Stimulated activated CD4-positive, alpha-beta T cell treated with anti-CD3 and anti-CD28 coated beads, TNF-alpha, amount 100 ng/mL, for 4 hours (primary cell): ENCODE results near the gene TRPC4AP.
"Not testable (repeated sequence)": the region's sequence is repeated elsewhere in the genome, so short reads cannot be mapped to it uniquely, and the experiment has no call there.

Source experiments
- DNase-seq, 3 experiments: peaks; one replicate each; pipeline ENCODE4 v3.0.0-alpha.2; 2020; ENCODE audit warnings: low read depth in 3 of 3

TRPC4AP gene

DNA sequence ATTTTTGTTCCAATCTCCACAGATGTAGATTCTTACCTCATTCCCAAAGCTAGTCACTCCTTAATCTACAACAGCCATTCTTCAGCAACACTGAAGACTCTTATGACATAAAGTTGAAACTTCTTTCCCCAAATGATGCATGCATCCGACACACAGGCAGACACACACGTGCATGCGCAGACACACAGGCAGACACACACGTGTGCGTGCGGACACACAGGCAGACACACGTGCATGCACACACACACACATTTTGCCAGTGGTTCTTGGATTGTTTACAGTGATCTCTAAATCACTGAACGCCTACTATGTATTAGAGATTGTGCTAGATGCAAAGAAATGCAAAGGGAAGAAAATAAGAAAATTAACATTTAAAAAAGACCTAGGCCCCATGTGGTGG, 9.0 kb upstream of the TRPC4AP start:
- DNase-seq: no peak

DNA sequence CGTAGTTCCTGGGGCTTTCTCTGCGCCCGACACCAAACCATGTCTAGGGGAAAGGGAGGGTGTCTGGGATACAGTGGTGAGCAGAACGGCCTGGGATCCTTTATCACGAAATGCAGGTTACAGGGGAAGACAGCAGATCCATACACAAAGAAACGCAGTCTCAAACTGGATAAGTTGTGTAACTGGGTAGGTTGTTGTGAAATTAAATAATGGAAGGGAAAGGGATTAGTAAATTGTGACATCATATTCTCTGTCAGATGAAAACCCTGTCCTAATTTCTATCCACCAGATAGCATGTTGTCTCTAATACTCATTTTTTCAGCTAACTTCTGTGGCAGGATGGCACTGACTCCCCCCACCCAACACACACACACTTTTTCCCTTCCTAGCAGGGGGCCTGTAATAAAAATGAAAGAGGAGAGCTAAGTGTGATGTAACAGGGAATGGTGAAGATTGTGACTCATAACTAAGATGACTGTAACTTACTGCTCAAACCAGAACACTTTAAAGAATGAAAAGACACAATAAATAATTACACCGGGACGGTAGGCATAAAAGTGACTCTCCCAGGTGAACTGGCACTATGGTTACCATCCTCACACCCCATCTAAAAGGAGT, 769 bp upstream of the TRPC4AP start:
- DNase-seq: peak in 1 of 3 experiments; percentile 21

DNA sequence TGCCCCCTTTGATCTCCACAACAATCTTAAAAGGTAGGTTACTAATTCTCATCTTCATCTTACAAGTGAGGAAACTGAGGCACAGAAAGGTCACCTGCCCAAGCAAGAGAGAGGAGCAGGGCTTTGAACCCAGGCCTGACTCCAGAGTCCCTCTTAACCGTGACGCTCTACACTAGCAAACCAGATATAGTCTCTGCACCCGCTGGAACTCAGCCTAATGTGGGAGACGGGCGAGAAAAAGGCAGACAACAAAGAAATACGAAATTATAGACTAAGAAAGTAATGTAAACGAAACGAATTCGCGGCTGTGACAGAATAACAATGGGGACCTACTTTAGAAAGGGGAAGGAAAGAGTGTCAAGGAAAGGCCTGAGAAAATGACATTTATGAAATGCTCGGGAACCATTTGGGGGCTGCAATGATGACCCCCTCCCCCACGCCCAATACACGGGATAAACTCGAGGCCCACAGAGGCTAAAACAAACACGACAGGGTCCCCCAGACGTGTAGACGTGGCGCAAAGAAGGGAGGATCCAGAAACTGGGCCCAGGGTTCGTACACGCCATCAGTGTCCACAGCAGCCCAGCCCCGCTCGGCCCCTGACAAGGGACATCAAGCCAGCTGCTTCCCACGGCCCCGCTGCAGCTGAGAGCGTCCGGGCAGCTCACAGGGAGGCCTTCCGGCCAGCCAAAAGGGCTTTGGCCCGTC, 637 bp downstream of the TRPC4AP start:
- DNase-seq: no peak

GRCh38 chr20:35088231-35089145, 4.1 kb downstream of the TRPC4AP start:
- no peak for DNase-seq

DNA sequence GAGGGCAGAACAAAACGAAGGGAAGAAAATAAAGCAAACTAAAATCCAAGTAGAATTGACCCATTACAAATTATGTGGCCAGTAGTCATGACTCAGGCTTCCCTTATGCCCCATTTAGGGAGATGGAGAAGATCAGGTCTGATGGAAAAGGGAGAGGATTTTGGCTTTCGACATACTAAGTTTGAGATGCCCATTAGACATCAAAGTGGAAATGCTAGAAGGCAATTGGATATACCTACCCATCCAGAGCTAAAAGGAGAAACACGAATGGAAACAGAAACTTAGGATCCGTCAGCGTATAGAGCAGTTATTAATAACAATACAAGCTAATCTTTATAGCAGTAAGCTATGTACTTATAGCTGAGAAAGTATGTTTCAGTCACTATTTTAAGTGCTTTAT, 4.8 kb downstream of the TRPC4AP start:
- DNase-seq: no peak

DNA sequence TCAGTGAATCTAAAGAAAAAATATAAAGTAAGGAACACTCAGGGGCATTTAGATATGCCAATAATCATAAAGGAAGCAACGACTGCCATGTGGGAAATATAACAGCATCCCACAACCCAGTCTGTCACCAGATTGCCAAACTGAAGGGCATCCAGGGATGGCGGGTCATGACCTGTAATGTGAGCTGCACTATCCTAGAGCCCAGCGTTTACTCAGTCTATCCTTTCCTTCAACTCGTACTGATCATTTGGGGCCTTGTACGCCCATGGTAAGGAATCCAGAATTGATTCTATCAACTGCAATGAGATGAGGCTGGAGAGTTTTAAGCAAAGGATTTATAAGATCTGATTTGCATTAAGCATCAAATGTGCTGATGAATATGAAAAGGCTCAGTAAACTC, 5.3 kb downstream of the TRPC4AP start:
- no peak for DNase-seq

DNA sequence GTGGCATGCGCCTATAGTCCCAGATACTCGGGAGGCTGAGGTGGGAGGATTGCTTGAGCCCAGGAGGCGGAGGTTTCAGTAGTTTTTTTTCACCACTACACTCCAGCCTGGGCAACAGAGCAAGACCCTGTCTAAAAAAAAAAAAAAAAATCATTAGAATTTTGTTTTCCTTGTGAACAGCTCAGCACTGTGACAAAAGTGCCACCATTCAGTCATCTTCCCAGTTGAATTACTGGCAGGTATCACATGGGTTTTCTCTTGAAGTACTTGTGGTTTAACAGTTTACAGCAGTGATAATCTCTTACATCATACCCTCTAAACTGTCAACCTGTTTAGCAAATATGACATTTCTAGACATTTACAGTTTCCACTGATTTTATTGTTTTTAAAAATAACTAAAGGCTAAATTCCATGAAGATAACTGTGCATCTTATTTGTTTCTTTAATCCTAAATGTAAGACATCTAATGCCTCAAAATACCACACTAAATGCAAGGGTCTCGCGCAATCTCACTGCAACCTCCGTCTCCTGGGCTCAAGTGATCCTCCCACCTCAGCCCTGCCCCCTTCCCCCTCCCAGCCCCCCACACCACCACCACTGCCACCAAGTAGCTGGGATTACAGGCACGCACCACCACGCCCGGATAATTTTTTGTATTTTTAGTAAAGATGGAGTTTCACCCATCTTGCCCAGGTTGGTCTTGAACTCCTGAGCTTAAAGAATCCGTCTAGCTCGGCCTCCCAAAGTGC, 7.0 kb downstream of the TRPC4AP start:
- DNase-seq: no peak

- no peak for DNase-seq
These were observed 7.6 kb downstream of the TRPC4AP start for GRCh38 chr20:35084998-35085397.

- not testable (repeated sequence) for DNase-seq
These were observed 12.3 kb downstream of the TRPC4AP start for GRCh38 chr20:35080348-35080642.

- DNase-seq: no peak
These were observed 12.9 kb downstream of the TRPC4AP start for GRCh38 chr20:35079472-35080347.

DNA sequence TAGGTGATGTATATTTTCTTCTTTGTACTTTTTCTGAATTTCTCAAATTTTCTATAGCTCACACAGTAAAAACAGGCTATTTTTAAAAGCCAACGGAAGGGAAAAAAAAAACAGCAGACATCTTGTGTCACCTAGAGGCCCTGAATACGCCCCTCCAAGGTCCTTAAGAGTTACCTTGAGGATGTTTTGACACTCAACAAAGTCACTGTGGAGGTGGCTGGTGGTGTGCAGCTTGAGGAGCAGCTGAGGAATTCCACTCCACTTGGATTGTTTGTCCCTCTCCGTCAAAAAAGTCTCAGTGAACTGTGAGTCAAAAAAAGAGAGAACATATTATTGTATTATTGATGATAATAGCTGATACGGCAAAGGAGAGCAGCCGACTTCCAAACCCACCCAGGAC, 14.7 kb downstream of the TRPC4AP start:
- no peak for DNase-seq

DNA sequence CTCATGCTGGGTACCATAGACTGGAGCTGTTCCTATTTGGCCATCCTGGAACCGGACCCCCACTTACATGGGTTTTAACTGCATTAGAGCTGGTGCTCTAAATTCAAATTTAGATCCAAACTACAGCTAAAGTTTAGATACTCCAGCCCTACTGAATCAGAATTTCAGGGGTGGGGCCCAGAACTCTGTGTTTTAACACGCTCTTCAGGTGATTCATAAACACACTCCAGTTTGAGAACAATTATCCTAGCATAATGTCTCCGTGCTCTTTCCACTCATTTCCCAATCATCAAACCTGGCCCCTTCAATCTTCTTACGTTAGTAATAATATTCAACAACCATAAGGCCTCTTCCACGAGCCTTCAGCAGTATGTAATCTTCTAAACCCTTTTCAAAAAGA, 15.3 kb downstream of the TRPC4AP start:
- no peak for DNase-seq

DNA sequence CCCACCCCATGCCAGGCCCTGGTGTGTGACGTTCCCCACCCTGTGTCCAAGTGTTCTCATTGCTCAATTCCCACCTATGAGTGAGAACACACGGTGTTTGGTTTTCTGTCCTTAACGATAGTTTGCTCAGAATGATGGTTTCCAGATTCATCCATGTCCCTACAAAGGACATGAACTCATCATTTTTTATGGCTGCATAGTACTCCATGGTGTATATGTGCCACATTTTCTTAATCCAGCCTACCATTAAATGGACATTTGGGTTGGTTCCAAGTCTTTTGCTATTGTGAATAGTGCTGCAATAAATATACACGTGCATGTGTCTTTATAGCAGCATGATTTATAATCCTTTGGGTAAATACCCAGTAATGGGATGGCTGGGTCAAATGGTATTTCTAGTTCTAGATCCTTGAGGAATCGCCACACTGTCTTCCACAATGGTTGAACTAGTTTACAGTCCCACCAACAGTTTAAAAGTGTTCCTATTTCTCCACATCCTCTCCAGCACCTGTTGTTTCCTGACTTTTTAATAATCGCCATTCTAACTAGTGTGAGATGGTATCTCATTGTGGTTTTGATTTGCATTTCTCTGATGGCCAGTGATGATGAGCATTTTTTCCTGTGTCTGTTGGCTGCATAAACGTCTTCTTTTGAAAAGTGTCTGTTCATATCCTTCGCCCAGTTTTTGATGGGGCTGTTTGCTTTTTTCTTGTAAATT, 21.0 kb downstream of the TRPC4AP start:
- DNase-seq: not testable (repeated sequence)

GRCh38 chr20:35066194-35066593, 26.4 kb downstream of the TRPC4AP start:
- no peak for DNase-seq

- DNase-seq: no peak
These were observed 27.4 kb downstream of the TRPC4AP start for GRCh38 chr20:35065181-35065580.

DNA sequence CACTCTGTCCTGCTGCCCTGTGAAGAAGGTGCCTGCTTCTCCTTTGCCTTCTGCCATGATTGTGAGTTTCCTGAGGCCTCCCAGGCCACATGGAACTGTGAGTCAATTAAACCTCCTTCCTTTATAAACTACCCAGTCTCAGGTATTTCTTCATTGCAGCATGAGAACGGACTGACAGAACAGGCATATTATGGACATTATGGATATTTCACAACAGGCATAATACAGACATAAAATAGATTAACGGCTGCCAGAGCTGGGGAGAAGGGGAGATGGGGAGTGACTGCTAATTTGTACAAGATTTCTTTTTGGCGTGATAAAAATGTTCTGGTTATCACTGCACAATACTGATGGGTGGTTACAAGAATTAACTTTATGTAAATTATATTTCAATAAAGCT, 29.4 kb downstream of the TRPC4AP start:
- no peak for DNase-seq

DNA sequence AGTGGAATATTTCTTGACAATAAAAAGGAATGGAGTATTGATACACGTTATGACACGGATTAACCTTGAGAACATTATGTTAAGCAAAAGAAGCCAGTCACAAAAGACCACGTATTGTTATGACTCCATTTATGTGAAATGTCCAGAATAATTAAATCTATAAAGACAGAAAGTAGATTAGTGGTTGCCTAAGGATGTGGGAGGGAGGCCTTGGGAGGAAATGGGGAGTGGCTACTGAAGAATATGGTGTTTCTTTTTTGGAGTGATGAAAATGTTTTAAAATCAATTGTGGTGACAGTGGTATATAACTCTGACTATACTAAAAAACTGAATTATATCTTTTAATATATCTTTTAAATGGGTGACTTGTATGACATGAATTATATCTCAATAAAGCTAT, 30.1 kb downstream of the TRPC4AP start:
- DNase-seq: no peak

DNA sequence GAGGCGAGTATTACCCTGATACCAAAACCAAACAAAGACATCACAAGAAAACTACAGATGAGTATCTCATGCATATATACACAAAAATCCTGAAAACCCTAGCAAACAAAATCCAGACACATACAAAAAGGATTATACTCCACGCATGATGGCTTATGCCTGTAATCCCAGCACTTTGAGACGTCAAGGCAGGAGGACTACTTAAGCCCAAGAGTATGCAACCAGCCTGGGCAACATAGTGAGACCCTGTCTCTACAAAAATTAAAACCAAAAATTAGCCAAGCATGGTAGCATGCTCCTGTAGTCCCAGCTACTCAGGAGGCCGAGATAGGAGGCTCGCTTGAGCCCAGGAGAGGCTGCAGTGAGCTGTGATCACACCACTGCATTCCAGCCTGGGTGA, 32.4 kb downstream of the TRPC4AP start:
- DNase-seq: no peak

DNA sequence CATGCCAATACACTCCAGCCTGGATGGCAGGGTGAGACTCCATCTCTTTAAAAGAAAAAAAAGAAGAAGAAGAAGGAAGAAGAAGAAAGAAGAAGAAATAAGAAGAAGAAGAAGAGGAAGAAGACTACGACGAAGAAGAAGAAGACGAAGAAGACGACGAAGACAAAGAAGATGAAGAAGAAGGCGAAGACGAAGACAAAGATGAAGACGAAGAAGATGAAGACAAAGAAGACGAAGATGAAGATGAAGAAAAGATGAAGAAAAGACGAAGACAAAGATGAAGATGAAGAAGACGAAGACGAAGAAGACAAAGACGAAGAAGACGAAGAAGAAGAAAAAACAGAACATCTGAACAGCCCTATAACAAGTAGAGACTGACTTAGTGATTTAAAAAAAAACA, 33.0 kb downstream of the TRPC4AP start:
- no peak for DNase-seq

GRCh38 chr20:35059110-35059509, 33.5 kb downstream of the TRPC4AP start:
- DNase-seq: no peak
